Epithelial cell of prostate (primary cell): ENCODE data around the gene CIAPIN1.
"Not testable (repeated sequence)": the region's sequence is repeated elsewhere in the genome, so short reads cannot be mapped to it uniquely, and the experiment has no call there.

Experiments used
- DNase-seq: peaks from one replicate; pipeline ENCODE4 v3.0.0-alpha.2; 2011; ENCODE audit warnings: low read depth, low spot score
- H3K27ac ChIP-seq: fragments of 450-650 bp; 2 replicates; pipeline ENCODE4 v1.5.1; 2017; ENCODE audit warnings: mild to moderate bottlenecking

The CIAPIN1 gene

GRCh38 chr16:57446531-57447185, 527 bp downstream of the CIAPIN1 start:
- peak overlapping the region; percentile 62 for H3K27ac ChIP-seq
- no peak for DNase-seq

- DNase-seq = no peak
- H3K27ac ChIP-seq = no peak overlapping the region
Observed at GRCh38 chr16:57445510-57445909, 1.7 kb downstream of the CIAPIN1 start.

GRCh38 chr16:57444711-57445110, 2.5 kb downstream of the CIAPIN1 start:
- H3K27ac ChIP-seq = no peak overlapping the region
- no peak for DNase-seq

- not testable (repeated sequence) for DNase-seq, H3K27ac ChIP-seq
Observed at GRCh38 chr16:57440551-57440950, 6.6 kb downstream of the CIAPIN1 start.

GRCh38 chr16:57439947-57440346, 7.2 kb downstream of the CIAPIN1 start:
- not testable (repeated sequence) for DNase-seq, H3K27ac ChIP-seq

GRCh38 chr16:57435838-57436237, 11.3 kb downstream of the CIAPIN1 start:
- H3K27ac ChIP-seq = no peak overlapping the region

GRCh38 chr16:57434003-57434402, 13.2 kb downstream of the CIAPIN1 start:
- H3K27ac ChIP-seq = no peak overlapping the region
- no peak for DNase-seq

More at GRCh38 chr16:57435838-57436237, 11.3 kb downstream of the CIAPIN1 start:
- DNase-seq = no peak

- no peak for DNase-seq
- H3K27ac ChIP-seq = no peak overlapping the region
Observed at GRCh38 chr16:57432989-57433388, 14.2 kb downstream of the CIAPIN1 start.

GRCh38 chr16:57432505-57432904, 14.7 kb downstream of the CIAPIN1 start:
- no peak overlapping the region for H3K27ac ChIP-seq
- no peak for DNase-seq

- no peak overlapping the region for H3K27ac ChIP-seq
- no peak for DNase-seq
Observed at GRCh38 chr16:57430955-57431354, 16.2 kb downstream of the CIAPIN1 start.

- DNase-seq = no peak
- H3K27ac ChIP-seq = no peak overlapping the region
Observed at GRCh38 chr16:57427824-57428223, 19.4 kb downstream of the CIAPIN1 start.

GRCh38 chr16:57427307-57427706, 19.9 kb downstream of the CIAPIN1 start:
- no peak overlapping the region for H3K27ac ChIP-seq
- DNase-seq = no peak

- no peak overlapping the region for H3K27ac ChIP-seq
- DNase-seq = no peak
Observed at GRCh38 chr16:57426356-57426755, 20.8 kb downstream of the CIAPIN1 start.

GRCh38 chr16:57424583-57424982, 22.6 kb downstream of the CIAPIN1 start:
- no peak overlapping the region for H3K27ac ChIP-seq
- no peak for DNase-seq

- H3K27ac ChIP-seq = no peak overlapping the region
- DNase-seq = no peak
Observed at GRCh38 chr16:57423152-57423551, 24.0 kb downstream of the CIAPIN1 start.

GRCh38 chr16:57422026-57422944, 24.9 kb downstream of the CIAPIN1 start:
- DNase-seq = no peak

GRCh38 chr16:57419506-57419905, 27.7 kb downstream of the CIAPIN1 start:
- DNase-seq = no peak

More at GRCh38 chr16:57422026-57422944, 24.9 kb downstream of the CIAPIN1 start:
- H3K27ac ChIP-seq = no peak overlapping the region

GRCh38 chr16:57416084-57416483, 31.1 kb downstream of the CIAPIN1 start:
- DNase-seq = no peak
- H3K27ac ChIP-seq = no peak overlapping the region

More at GRCh38 chr16:57419506-57419905, 27.7 kb downstream of the CIAPIN1 start:
- no peak overlapping the region for H3K27ac ChIP-seq

- no peak overlapping the region for H3K27ac ChIP-seq
Observed at GRCh38 chr16:57413733-57414132, 33.5 kb downstream of the CIAPIN1 start.

GRCh38 chr16:57413301-57413730, 33.9 kb downstream of the CIAPIN1 start:
- no peak overlapping the region for H3K27ac ChIP-seq
- DNase-seq = no peak

More at GRCh38 chr16:57413733-57414132, 33.5 kb downstream of the CIAPIN1 start:
- DNase-seq = no peak

- H3K27ac ChIP-seq = no peak overlapping the region
- DNase-seq = no peak
Observed at GRCh38 chr16:57412584-57412983, 34.6 kb downstream of the CIAPIN1 start.
